GM19025 (cell line): ENCODE data around the gene CTXN2.

ENCODE experiments used
- ATAC-seq: cut with Tn5 transposase; IDR thresholded peaks from one replicate; pipeline ENCODE4 v1.9.1; 2021; ENCODE audit warnings: mild to moderate bottlenecking, low read depth, moderate library complexity; ENCODE audit not compliant: unreplicated experiment

Gene CTXN2

DNA sequence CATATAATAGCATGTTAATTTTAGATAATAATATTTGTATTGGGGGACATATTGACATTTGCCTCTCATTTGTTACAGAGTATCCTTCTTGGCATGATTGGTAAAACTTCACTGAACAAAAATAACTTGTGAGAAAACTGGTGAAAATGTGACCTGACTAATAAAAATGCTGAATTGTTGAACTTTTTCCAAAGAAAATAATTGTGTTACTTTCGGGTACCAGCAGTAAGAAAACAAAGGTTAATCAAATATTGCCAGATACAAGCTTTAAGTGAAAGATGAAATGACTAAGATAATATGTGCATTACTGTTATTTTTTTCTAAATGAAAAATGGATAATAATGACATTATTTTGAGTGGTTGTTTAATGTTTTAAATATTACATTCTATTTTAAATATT, 29.8 kb downstream of the CTXN2 start:
- ATAC-seq = no peak

DNA sequence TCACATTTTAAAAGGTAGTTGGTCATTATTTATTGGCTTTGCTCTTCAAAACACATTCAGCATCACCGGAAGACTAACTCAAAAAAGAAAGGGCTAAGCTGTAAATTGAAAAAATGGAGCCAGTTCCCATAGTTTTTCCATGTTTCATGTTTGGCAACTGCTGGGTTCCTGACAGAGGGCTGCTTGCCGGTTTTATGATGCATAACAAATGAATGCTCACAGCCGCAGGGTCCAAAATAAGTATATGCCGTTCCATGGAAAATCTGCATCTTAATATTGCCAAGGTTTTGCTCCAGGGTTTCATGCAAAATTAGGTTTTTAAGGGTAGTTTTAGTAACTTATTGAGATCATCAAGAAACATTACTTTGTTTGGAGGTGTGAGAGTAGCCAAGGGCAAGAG, 30.4 kb downstream of the CTXN2 start:
- ATAC-seq = no peak

DNA sequence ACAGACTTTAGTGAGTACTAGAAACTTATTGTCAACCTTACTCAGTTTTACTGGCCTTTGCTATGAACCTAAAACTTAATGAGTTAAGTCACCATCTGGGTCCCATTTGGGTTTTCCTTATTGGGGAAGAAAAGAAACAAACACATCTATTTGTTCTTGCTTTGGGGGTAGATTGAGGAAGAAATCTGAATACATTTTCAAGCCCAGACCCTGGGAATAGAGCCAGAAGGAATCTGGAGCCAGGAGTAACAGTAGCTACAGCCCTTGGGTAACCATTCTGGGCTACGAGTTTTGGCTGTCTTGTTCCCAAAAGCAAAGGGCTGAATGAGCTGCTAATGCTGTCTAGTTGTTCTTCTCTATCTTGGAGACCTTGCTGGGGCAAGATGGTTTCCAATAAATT, 31.2 kb downstream of the CTXN2 start:
- ATAC-seq = no peak

DNA sequence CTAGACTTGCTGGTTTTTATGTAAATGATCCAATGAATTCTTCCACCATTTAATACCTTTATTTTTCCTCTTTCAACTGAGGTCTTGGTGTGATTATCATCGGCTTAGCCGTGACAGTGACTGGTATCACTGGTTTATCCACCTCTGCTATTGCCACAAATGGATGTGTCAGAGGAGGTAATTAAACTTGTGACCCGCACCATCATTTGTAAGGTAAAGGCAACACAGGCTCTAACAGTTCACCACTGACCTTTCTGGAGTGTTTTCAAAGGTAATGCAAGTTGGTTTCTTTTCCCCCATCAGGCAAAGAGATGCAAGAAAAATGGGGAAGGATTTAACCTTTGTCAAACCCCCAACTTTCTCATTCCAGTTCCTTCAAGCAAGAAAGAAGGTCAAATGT, 34.3 kb downstream of the CTXN2 start:
- no peak for ATAC-seq

DNA sequence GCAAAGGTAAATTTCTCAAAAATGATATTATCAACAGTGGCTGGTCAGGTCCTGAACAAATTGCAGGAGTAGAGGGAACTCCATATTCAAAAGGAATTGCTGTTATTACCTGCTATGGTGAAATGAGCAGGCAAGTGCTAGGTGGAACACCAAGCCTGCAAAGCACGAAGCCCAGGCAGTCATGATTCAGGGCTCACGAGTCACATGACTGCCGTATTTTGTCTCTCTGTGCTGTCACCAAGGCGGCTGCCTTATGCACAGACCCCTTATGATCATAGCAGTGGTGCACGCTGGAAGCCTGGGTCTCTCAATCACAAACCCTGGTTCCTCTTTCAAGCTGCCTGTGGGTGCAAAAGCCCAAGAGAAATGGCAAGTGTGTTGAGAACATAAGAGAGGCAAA, 39.0 kb downstream of the CTXN2 start:
- ATAC-seq = no peak

DNA sequence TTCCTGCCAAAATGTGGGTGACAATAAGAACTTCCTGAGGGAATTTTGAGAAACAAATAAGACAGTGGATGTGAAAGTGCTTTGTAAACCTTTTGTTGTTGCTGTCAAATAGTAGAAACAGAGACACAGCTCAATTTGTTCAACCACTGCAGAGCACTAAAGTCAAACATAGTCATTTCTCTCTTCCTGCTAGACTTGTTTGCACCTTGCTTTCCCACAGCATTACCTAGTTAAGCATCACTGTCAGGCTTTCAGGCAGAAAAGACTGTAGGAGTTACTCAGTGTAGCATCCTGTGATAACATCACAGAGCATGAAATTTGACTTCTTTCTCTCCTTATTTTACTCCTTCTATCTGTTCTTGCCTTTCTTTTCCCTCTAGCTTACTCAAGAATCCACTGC, 41.8 kb downstream of the CTXN2 start:
- no peak for ATAC-seq

- no peak for ATAC-seq
These were observed 47.9 kb downstream of the CTXN2 start for GRCh38 chr15:48239334-48239733.

DNA sequence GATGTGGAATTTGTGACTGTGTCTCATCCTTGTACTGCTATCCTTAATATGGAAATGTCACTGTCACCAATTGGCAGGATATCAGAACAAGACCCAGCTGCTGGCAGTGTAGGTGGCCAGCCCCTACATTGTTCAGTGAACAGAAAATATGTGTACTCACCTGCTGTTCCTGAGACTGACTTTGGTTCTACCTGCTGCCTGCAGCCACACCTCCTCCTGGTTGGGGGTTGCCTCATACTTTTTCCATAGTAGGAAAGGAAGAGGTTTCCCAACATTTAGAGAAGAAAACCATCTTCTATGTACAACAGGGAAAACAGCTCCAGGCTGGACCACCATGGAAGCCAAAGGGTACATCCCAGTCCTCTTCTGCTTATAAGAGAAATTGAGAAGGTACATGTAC, 50.5 kb downstream of the CTXN2 start:
- no peak for ATAC-seq

DNA sequence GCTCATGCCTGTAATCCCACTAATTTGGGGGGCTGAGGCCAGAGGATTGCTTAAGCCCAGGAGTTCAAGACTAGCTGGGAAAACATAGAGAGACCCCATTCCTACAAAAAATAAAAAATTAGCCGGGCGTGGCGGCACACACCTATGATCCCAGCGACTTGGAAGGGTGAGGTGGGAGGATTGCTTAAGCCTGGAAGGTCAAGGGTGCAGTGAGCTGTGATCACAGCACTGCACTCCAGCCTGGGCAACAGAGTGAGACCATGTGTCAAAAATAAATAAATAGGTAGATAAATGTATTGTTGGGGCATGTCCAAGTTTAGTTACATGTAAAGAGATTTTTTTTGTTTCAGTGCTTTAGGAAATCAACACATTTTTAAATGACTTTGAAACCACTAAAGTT, 51.1 kb downstream of the CTXN2 start:
- ATAC-seq = no peak

- no peak for ATAC-seq
These were observed 53.5 kb downstream of the CTXN2 start for GRCh38 chr15:48244921-48245320.

DNA sequence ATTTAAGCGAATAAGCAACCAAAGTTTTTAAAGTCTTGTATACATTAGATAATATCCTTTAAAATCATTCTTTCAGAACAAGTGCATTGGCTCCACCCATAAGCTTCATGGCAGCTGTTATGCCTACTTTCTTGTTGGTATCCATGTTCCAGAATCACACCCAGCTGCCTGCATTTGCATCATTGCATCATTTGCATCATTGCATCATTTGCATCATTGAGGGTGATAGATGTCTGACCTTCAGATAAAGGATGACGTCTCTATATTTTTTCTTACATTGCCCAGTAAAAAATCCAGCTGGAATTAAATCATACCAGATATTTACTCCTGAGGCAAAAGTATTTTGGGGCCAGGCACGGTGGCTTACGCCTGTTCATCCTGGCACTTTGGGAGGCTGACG, 56.9 kb downstream of the CTXN2 start:
- no peak for ATAC-seq

- ATAC-seq = no peak
These were observed 59.2 kb downstream of the CTXN2 start for GRCh38 chr15:48250640-48251076.

DNA sequence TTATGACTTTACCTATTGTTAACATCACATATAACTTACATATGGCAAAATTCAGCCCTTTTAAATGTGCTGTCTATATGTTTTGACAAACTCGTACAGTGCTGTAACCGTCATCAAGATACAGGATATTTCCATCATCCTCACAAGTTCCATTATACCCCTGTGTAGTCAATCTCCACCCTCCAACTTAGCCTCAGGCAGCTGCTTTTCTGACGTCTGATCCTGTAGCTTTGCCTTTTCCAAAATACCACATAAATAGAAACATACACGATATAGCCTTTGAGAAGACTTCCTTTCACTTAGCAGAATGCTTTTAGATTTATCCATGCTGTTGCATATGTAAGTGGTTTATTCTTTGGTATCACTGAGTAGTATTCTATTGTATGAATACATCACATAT, 61.7 kb downstream of the CTXN2 start:
- no peak for ATAC-seq
